Smooth muscle cell (in vitro differentiated cells): Measurements from ENCODE around the gene VSX1. TPM values are rescaled to one million over a fixed set of nuclear protein-coding genes. Genes with fewer than 3 reads are reported as not detected.

Experiments
- DNase-seq: peaks from one replicate; lab custom pipeline; 2025; ENCODE audit not compliant: unreplicated experiment; lab: John Stamatoyannopoulos, UW
- H2AFZ ChIP-seq: fragments of 200-600 bp; sonication (generic); 2 replicates; pipeline ENCODE4 v1.6.0; 2016; ENCODE audit warnings: antibody characterized with exemption, low read depth, mild to moderate bottlenecking
- H3F3A ChIP-seq: fragments of 200-600 bp; sonication (generic); 2 replicates; pipeline ENCODE4 v1.6.0; 2017; ENCODE audit warnings: antibody characterized with exemption, low read depth
- H3K27ac ChIP-seq: fragments of 200-600 bp; sonication (generic); 2 replicates; pipeline ENCODE4 v1.5.1; 2016; ENCODE audit warnings: low read depth, mild to moderate bottlenecking
- H3K27me3 ChIP-seq: fragments of 200-600 bp; sonication (generic); 2 replicates; pipeline ENCODE4 v1.6.1; 2016; ENCODE audit warnings: low read depth, mild to moderate bottlenecking
- H3K36me3 ChIP-seq: fragments of 200-600 bp; sonication (generic); 2 replicates; pipeline ENCODE4 v1.5.1; 2016; ENCODE audit warnings: low read depth
- H3K4me1 ChIP-seq: fragments of 200-600 bp; sonication (generic); 2 replicates; pipeline ENCODE4 v1.5.1; 2016; ENCODE audit warnings: low read depth
- H3K4me2 ChIP-seq: fragments of 200-600 bp; sonication (generic); 2 replicates; pipeline ENCODE4 v1.6.0; 2016; ENCODE audit warnings: mild to moderate bottlenecking
- H3K4me3 ChIP-seq: fragments of 200-600 bp; sonication (generic); 2 replicates; pipeline ENCODE4 v1.5.1; 2016; ENCODE audit warnings: mild to moderate bottlenecking
- H3K79me2 ChIP-seq: fragments of 200-600 bp; sonication (generic); 2 replicates; pipeline ENCODE4 v1.6.0; 2016; ENCODE audit warnings: low read depth, mild to moderate bottlenecking
- H3K9ac ChIP-seq: fragments of 200-600 bp; sonication (generic); 2 replicates; pipeline ENCODE4 v1.6.0; 2016; ENCODE audit warnings: low read depth
- H3K9me3 ChIP-seq: fragments of 200-600 bp; sonication (generic); replicated peaks from 2 replicates; pipeline ENCODE4 v1.5.1; 2016; ENCODE audit warnings: low read depth
- H4K20me1 ChIP-seq: fragments of 200-600 bp; sonication (generic); 2 replicates; pipeline ENCODE4 v1.6.0; 2016; ENCODE audit warnings: low read depth
- WGBS: methylation state at CpG from one replicate; pipeline ENCODE4 v1.1.7; 2016; ENCODE audit warnings: low lambda C conversion rate; 5-methylcytosine and 5-hydroxymethylcytosine counted together
- polyA plus RNA-seq: library from polyadenylated mRNA; unstranded; fragments of >200 nt; fragmentation: Nextera tagmentation; extraction: Ambion mirVana; gene quantifications from 2 replicates; pipeline ENCODE4 v1.2.1, GENCODE V29; 2016
- total RNA-seq: library from RNA; depleted of rRNA; stranded (reverse); fragments of >200 nt; gene quantifications from 2 replicates; pipeline ENCODE4 v1.2.3, GENCODE V29; 2014
- TF ChIP-seq, protein P1 (sequence below): fragments of 200-600 bp; sonication (generic); IDR thresholded peaks from 2 replicates; pipeline ENCODE4 v1.5.1; 2017; ENCODE audit warnings: borderline replicate concordance, mild to moderate bottlenecking, antibody characterized with exemption; ENCODE audit not compliant: insufficient read depth, poor library complexity, severe bottlenecking

The VSX1 gene
- total and polyA plus RNA-seq, 2 experiments from 2014 or later: not detected

DNA sequence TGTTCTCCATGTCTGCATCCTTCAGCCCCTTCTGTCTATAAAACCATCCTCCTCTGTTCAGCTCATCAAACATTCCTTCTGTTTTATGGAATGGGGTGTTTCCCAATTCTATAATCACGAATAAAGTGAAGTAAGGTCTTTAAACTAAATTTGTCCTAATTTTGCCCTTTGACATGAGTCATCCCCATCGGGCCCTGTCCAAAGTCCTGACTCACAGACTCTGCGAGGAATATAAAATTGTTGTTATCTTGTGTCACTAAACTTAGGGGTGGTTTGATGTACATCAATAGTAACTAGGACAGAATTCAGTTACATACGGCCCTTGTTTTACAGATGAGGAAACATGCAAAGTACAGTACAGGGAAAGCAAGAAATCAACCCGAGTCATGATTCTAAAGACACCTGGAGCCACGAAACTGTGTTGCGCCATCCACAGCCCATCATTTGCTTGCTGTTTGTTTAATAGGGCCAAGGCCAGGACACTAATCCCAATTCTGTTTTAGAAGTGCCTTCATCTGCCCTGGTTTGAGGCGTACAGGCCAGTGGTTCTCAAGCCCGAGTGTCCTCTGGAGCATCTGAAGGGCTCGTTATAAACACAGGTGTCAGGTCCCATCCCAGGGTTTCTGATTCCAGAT, 26.8 kb downstream of the VSX1 start:
- no peak for DNase-seq
- Histone ChIP-seq H3K4me1 (peaks cover 10% of the 10 kb centered on the region), H3K9ac (no peak overlapping the region), H3K79me2 (no peaks in the 10 kb centered on the region), H3K9me3 (no peaks in the 10 kb centered on the region), H3K4me2 (no peak overlapping the region), H2AFZ (no peak overlapping the region), H3F3A (no peaks in the 10 kb centered on the region), H3K4me3 (no peak overlapping the region), H3K27ac (no peak overlapping the region), H3K27me3 (peaks cover 63% of the 10 kb centered on the region), H4K20me1 (no peaks in the 10 kb centered on the region), H3K36me3 (no peaks in the 10 kb centered on the region)
- TF ChIP-seq, protein P1, sequence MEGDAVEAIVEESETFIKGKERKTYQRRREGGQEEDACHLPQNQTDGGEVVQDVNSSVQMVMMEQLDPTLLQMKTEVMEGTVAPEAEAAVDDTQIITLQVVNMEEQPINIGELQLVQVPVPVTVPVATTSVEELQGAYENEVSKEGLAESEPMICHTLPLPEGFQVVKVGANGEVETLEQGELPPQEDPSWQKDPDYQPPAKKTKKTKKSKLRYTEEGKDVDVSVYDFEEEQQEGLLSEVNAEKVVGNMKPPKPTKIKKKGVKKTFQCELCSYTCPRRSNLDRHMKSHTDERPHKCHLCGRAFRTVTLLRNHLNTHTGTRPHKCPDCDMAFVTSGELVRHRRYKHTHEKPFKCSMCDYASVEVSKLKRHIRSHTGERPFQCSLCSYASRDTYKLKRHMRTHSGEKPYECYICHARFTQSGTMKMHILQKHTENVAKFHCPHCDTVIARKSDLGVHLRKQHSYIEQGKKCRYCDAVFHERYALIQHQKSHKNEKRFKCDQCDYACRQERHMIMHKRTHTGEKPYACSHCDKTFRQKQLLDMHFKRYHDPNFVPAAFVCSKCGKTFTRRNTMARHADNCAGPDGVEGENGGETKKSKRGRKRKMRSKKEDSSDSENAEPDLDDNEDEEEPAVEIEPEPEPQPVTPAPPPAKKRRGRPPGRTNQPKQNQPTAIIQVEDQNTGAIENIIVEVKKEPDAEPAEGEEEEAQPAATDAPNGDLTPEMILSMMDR: no peak
- WGBS: 82% methylated on average over 10 of the region's 10 CpGs

DNA sequence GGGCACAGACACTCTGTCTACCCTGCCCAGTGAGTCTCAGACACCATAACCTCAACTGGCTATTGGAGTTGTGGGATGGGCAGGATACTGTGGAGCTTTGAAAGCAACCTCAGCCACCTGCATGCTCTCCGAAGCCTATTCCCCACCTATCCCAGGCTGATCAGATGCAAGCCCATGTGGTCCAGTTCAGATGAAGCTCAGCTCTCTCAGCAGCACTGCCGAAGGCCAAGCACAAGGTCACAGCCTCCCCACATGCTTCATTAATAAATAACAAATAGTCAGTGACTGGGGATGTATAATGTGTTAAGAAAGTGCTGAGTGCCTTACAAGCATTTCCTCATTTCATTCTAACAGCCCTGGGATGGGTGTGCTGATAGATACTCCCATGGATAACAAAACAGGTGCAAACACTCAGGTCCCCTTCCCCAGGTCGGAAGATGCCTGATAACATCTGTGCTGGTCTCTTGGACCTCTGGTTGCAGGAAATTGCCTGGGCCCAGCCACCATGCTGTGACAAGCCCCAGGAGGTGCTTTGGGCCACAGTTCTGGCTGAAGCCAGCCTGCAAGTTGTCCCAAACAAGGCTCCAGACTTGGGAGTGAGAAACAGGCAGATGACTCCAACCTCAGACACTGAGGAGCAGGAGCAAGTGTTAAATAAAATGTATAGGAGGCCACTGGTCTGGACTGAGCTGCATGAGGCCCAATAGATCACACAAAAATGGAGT, 27.7 kb downstream of the VSX1 start:
- H3F3A ChIP-seq: no peaks in the 10 kb centered on the region
- no peak overlapping the region for H3K4me2 ChIP-seq
- no peak overlapping the region for H2AFZ ChIP-seq
- H3K36me3 ChIP-seq: no peaks in the 10 kb centered on the region
- 77% methylated on average over 3 of the region's 3 CpGs for WGBS
- H3K4me1 ChIP-seq: peaks cover 10% of the 10 kb centered on the region
- peaks cover 54% of the 10 kb centered on the region for H3K27me3 ChIP-seq
- TF ChIP-seq, protein P1: no peak
- H3K9me3 ChIP-seq: no peaks in the 10 kb centered on the region
- H3K27ac ChIP-seq: no peak overlapping the region
- no peak overlapping the region for H3K4me3 ChIP-seq
- no peak overlapping the region for H3K9ac ChIP-seq
- H3K79me2 ChIP-seq: no peaks in the 10 kb centered on the region
- H4K20me1 ChIP-seq: no peaks in the 10 kb centered on the region
- DNase-seq: no peak

DNA sequence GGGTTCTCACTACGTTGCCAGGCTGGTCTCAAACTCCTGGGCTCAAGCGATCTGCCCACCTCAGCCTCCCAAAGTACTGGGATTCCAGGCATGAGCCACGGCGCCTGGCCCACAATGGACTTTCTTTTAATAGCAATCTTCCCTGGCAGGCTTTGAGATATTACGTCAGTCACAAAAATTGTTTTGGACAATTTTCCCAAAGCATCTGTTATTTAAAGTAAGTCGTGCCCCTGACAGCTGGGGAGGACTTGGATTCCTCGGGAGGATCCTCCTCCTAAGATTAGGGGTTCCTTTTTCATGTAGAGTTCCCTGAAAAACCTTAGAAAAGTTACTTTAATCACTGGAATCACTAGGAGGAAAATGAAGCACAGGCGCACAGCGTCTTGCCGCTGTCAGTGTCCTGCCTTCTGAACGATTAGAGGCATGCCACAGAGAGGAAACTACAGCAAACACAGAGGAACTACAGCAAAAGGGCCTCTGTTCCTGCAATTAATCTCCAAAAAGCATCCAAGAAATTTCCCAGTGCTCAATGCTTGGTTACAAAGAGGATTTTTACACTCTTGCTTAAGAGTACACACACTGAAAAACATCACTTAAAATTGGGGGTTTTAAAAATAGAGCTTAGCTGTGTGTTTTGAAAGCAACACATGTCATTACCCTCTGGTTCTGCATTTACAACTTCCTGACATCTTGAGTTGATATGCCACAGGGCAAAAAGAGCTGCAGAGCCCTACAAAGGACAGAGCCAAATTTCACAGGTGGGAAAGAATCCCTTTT, 28.5 kb downstream of the VSX1 start:
- 74% methylated on average over 11 of the region's 11 CpGs for WGBS
- H3K4me2 ChIP-seq: no peak overlapping the region
- H2AFZ ChIP-seq: no peak overlapping the region

More for the DNA sequence above, 28.5 kb downstream of the VSX1 start:
- Histone ChIP-seq H3K4me3 (no peak overlapping the region), H3K27me3 (peaks cover 46% of the 10 kb centered on the region), H4K20me1 (no peaks in the 10 kb centered on the region), H3K9me3 (no peaks in the 10 kb centered on the region), H3K27ac (no peak overlapping the region), H3K79me2 (no peaks in the 10 kb centered on the region), H3F3A (no peaks in the 10 kb centered on the region), H3K36me3 (no peaks in the 10 kb centered on the region), H3K9ac (no peak overlapping the region), H3K4me1 (peaks cover 10% of the 10 kb centered on the region)
- TF ChIP-seq, protein P1: no peak
- no peak for DNase-seq
